ENCODE measurements around the gene ELMO3. TPM values are rescaled to one million over a fixed set of nuclear protein-coding genes. Genes with fewer than 3 reads are reported as not detected.

The ELMO3 gene
- total and polyA plus RNA-seq, 2 of the 13 experiments (the other 11 are each of a cell fraction or from before 2014, with no cell fraction given), result 2.6 to 4.0 TPM

- TF ChIP-seq NCOA5 (CRISPR knock-in tag; IDR thresholded peaks at IDR 0.05) (no peak), SYNCRIP (IDR thresholded peaks at IDR 0.05; ENCODE audit: insufficient read depth, low read depth, low read length) (no peak), MAFF (IDR thresholded peaks at IDR 0.05; ENCODE audit: low read depth, low read length) (peak; percentile 18; the same call in 1 of the 2 replicates), ZNF563 (CRISPR knock-in tag; IDR thresholded peaks at IDR 0.05) (no peak), FOXP1 (IDR thresholded peaks at IDR 0.05) (no peak), FOXP1 (CRISPR knock-in tag; IDR thresholded peaks at IDR 0.05) (no peak), ZNF225 (CRISPR knock-in tag; IDR thresholded peaks at IDR 0.05) (no peak; the same call in 1 of the 2 replicates), ZZZ3 (CRISPR knock-in tag; IDR thresholded peaks at IDR 0.05; ENCODE audit: borderline replicate concordance) (0 out of 2 replicates have a peak, but pooled peaks have one; percentile 11), NONO (IDR thresholded peaks at IDR 0.05) (no peak), NONO (CRISPR knock-in tag; conservative IDR thresholded peaks at IDR 0.05) (0 out of 2 replicates have a peak, but pooled peaks have one; percentile 1), ZKSCAN5 (CRISPR knock-in tag; IDR thresholded peaks at IDR 0.05) (0 out of 2 replicates have a peak, but pooled peaks have one; percentile 21), HNRNPH1 (optimal IDR thresholded peaks at IDR 0.05; ENCODE audit: low read depth, low read length) (no peak), SUZ12 (IDR thresholded peaks at IDR 0.05; ENCODE audit: low read depth, low read length) (no peak), FOXC1 (CRISPR knock-in tag; IDR thresholded peaks at IDR 0.05; ENCODE audit: borderline replicate concordance) (no peak), ZMAT3 (CRISPR knock-in tag; conservative IDR thresholded peaks at IDR 0.05) (no peak), SETDB1 (CRISPR knock-in tag; IDR thresholded peaks at IDR 0.05; ENCODE audit: borderline replicate concordance) (no peak), ZNF333 (CRISPR knock-in tag; IDR thresholded peaks at IDR 0.05; ENCODE audit: borderline replicate concordance) (no peak; the same call in none of the 2 replicates), HIC2 (CRISPR knock-in tag; IDR thresholded peaks at IDR 0.05; ENCODE audit: low read depth) (peak; percentile 81), YY1 (IDR thresholded peaks at IDR 0.05; ENCODE audit: insufficient read depth, insufficient replicate concordance, low read depth, low read length) (no peak)
- TF ChIP-seq, protein P1, sequence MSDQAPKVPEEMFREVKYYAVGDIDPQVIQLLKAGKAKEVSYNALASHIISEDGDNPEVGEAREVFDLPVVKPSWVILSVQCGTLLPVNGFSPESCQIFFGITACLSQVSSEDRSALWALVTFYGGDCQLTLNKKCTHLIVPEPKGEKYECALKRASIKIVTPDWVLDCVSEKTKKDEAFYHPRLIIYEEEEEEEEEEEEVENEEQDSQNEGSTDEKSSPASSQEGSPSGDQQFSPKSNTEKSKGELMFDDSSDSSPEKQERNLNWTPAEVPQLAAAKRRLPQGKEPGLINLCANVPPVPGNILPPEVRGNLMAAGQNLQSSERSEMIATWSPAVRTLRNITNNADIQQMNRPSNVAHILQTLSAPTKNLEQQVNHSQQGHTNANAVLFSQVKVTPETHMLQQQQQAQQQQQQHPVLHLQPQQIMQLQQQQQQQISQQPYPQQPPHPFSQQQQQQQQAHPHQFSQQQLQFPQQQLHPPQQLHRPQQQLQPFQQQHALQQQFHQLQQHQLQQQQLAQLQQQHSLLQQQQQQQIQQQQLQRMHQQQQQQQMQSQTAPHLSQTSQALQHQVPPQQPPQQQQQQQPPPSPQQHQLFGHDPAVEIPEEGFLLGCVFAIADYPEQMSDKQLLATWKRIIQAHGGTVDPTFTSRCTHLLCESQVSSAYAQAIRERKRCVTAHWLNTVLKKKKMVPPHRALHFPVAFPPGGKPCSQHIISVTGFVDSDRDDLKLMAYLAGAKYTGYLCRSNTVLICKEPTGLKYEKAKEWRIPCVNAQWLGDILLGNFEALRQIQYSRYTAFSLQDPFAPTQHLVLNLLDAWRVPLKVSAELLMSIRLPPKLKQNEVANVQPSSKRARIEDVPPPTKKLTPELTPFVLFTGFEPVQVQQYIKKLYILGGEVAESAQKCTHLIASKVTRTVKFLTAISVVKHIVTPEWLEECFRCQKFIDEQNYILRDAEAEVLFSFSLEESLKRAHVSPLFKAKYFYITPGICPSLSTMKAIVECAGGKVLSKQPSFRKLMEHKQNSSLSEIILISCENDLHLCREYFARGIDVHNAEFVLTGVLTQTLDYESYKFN (CRISPR knock-in tag; conservative IDR thresholded peaks at IDR 0.05), result no peak; the same call in 1 of the 2 replicates
- TF ChIP-seq, protein P2, sequence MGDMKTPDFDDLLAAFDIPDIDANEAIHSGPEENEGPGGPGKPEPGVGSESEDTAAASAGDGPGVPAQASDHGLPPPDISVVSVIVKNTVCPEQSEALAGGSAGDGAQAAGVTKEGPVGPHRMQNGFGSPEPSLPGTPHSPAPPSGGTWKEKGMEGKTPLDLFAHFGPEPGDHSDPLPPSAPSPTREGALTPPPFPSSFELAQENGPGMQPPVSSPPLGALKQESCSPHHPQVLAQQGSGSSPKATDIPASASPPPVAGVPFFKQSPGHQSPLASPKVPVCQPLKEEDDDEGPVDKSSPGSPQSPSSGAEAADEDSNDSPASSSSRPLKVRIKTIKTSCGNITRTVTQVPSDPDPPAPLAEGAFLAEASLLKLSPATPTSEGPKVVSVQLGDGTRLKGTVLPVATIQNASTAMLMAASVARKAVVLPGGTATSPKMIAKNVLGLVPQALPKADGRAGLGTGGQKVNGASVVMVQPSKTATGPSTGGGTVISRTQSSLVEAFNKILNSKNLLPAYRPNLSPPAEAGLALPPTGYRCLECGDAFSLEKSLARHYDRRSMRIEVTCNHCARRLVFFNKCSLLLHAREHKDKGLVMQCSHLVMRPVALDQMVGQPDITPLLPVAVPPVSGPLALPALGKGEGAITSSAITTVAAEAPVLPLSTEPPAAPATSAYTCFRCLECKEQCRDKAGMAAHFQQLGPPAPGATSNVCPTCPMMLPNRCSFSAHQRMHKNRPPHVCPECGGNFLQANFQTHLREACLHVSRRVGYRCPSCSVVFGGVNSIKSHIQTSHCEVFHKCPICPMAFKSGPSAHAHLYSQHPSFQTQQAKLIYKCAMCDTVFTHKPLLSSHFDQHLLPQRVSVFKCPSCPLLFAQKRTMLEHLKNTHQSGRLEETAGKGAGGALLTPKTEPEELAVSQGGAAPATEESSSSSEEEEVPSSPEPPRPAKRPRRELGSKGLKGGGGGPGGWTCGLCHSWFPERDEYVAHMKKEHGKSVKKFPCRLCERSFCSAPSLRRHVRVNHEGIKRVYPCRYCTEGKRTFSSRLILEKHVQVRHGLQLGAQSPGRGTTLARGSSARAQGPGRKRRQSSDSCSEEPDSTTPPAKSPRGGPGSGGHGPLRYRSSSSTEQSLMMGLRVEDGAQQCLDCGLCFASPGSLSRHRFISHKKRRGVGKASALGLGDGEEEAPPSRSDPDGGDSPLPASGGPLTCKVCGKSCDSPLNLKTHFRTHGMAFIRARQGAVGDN (CRISPR knock-in tag; IDR thresholded peaks at IDR 0.05), result peak; percentile 93
Observed at GRCh38 chr16:67170168-67170948, 28.6 kb upstream of the ELMO3 start, which contains the start of gene NOL3 (continued).

Data from HepG2 (cell line).